GM21423 (cell line): Measurements from ENCODE around the gene CMSS1.

Source experiments
- ATAC-seq: cut with Tn5 transposase; IDR thresholded peaks from one replicate; pipeline ENCODE4 v1.9.1; 2021; ENCODE audit warnings: mild to moderate bottlenecking, moderate library complexity; ENCODE audit not compliant: unreplicated experiment

The CMSS1 gene

GRCh38 chr3:100099621-100100020, 282.0 kb downstream of the CMSS1 start:
- ATAC-seq, result no peak

GRCh38 chr3:100100425-100100824, 282.8 kb downstream of the CMSS1 start:
- ATAC-seq, result no peak

- no peak for ATAC-seq
These were observed 285.1 kb downstream of the CMSS1 start for GRCh38 chr3:100102757-100103156.

- peak; percentile 84 for ATAC-seq
These were observed 286.1 kb downstream of the CMSS1 start for GRCh38 chr3:100103558-100104441.

GRCh38 chr3:100104442-100104798, 286.8 kb downstream of the CMSS1 start:
- peak; percentile 34 for ATAC-seq

GRCh38 chr3:100104817-100105413, 287.3 kb downstream of the CMSS1 start:
- no peak for ATAC-seq

GRCh38 chr3:100105501-100105900, 287.8 kb downstream of the CMSS1 start:
- ATAC-seq, result peak; percentile 32

GRCh38 chr3:100106094-100106493, 288.4 kb downstream of the CMSS1 start:
- ATAC-seq, result no peak

GRCh38 chr3:100106531-100107141, 289.0 kb downstream of the CMSS1 start:
- no peak for ATAC-seq

GRCh38 chr3:100107221-100107814, 289.7 kb downstream of the CMSS1 start:
- no peak for ATAC-seq

- ATAC-seq, result no peak
These were observed 290.9 kb downstream of the CMSS1 start for GRCh38 chr3:100108464-100109079.

GRCh38 chr3:100110162-100110561, 292.5 kb downstream of the CMSS1 start:
- ATAC-seq, result no peak

- ATAC-seq, result no peak
These were observed 294.1 kb downstream of the CMSS1 start for GRCh38 chr3:100111728-100112127.

- ATAC-seq, result no peak
These were observed 296.2 kb downstream of the CMSS1 start for GRCh38 chr3:100113723-100114412.

- no peak for ATAC-seq
These were observed 296.9 kb downstream of the CMSS1 start, which contains the start of gene FILIP1L for GRCh38 chr3:100114413-100115030. FILIP1L (minus strand) TSS chr3:100114501.

- ATAC-seq, result no peak
These were observed 299.4 kb downstream of the CMSS1 start for GRCh38 chr3:100117093-100117492.

- no peak for ATAC-seq
These were observed 302.4 kb downstream of the CMSS1 start for GRCh38 chr3:100120012-100120411.

- ATAC-seq, result no peak
These were observed 303.0 kb downstream of the CMSS1 start for GRCh38 chr3:100120693-100121092.

- ATAC-seq, result no peak
These were observed 304.7 kb downstream of the CMSS1 start for GRCh38 chr3:100122321-100122720.

GRCh38 chr3:100123112-100123511, 305.4 kb downstream of the CMSS1 start:
- ATAC-seq, result no peak
